H1 (cell line): Measurements from ENCODE around the gene TGFBR1. TPM values are rescaled to one million over a fixed set of nuclear protein-coding genes. Genes with fewer than 3 reads are reported as not detected.

Experiments
- CTCF ChIA-PET: fragments of 300-600 bp; sonication (Branson Sonifier 250); formaldehyde crosslinking; loops from one replicate; lab custom pipeline; 2021; ENCODE audit not compliant: partially characterized antibody; lab: Charles Lee
- POLR2A ChIA-PET: fragments of 300-600 bp; sonication (Branson Sonifier 250); formaldehyde crosslinking; loops from one replicate; lab custom pipeline; 2021; ENCODE audit warnings: inconsistent platforms; ENCODE audit not compliant: partially characterized antibody; lab: Charles Lee
- DNase-seq, 2 experiments: peaks; one replicate each; pipeline versions ENCODE4 v3.0.0 to v3.0.0-alpha.2; 2010 to 2022; ENCODE audit warnings: low spot score in 2 of 2, low read depth in 1 of 2, mixed read lengths in 1 of 2
- FAIRE-seq: peaks from 2 replicates; lab custom pipeline; 2011; peaks lifted over from hg19 to GRCh38; lab: Jason Lieb, UNC
- H2AFZ ChIP-seq: 2 replicates; pipeline ENCODE4 v1.8.1; 2012; ENCODE audit warnings: low read length, inconsistent platforms
- H2AK5ac ChIP-seq: 2 replicates; pipeline ENCODE4 v1.6.1; 2013; ENCODE audit warnings: low read depth, low read length
- H2BK120ac ChIP-seq: replicated peaks from 2 replicates; pipeline ENCODE3; 2013; ENCODE audit warnings: low read depth, low read length, inconsistent platforms
- H2BK12ac ChIP-seq: 2 replicates; pipeline ENCODE4 v1.6.1; 2013; ENCODE audit warnings: low read depth, low read length
- H2BK15ac ChIP-seq: 2 replicates; pipeline ENCODE4 v1.6.1; 2013; ENCODE audit warnings: low read length
- H2BK20ac ChIP-seq: 2 replicates; pipeline ENCODE4 v1.6.1; 2013; ENCODE audit warnings: low read length
- H2BK5ac ChIP-seq: 2 replicates; pipeline ENCODE4 v1.6.1; 2013; ENCODE audit warnings: low read depth, low read length
- H3K14ac ChIP-seq: 2 replicates; pipeline ENCODE4 v1.6.1; 2013; ENCODE audit warnings: inconsistent platforms; ENCODE audit not compliant: insufficient read length
- H3K18ac ChIP-seq: 2 replicates; pipeline ENCODE4 v1.6.1; 2013; ENCODE audit warnings: low read length; ENCODE audit errors: extremely low read depth
- H3K23ac ChIP-seq: 2 replicates; pipeline ENCODE4 v1.6.1; 2013; ENCODE audit warnings: inconsistent platforms; ENCODE audit not compliant: insufficient read length
- H3K23me2 ChIP-seq: 2 replicates; pipeline ENCODE4 v1.6.1; 2013; ENCODE audit warnings: low read depth, low read length
- H3K27ac ChIP-seq: 2 replicates; pipeline ENCODE4 v1.6.1; 2011; ENCODE audit warnings: low read depth, low read length, inconsistent platforms
- H3K27me3 ChIP-seq, 4 experiments: replicated peaks in 1 of 4; 1 replicate in 1 of 4; 2 replicates in 3 of 4; pipeline versions ENCODE4 v1.6.1 to v1.8.1; 2011 to 2013; ENCODE audit warnings: low read length in 3 of 4, mild to moderate bottlenecking in 3 of 4, inconsistent platforms in 2 of 4, mixed read lengths in 2 of 4, moderate library complexity in 1 of 4; ENCODE audit not compliant: control insufficient read depth in 3 of 4, insufficient read depth in 3 of 4; ENCODE audit errors: extremely low read depth in 1 of 4
- H3K36me3 ChIP-seq, 4 experiments: 2 replicates each; pipeline versions ENCODE4 v1.6.1 to v1.8.1; 2011 to 2013; ENCODE audit warnings: mild to moderate bottlenecking in 4 of 4, low read length in 3 of 4, moderate library complexity in 2 of 4, control low read depth in 1 of 4, inconsistent platforms in 1 of 4; ENCODE audit not compliant: insufficient read depth in 4 of 4, control insufficient read depth in 2 of 4
- H3K4ac ChIP-seq: replicated peaks from 2 replicates; pipeline ENCODE3; 2013; ENCODE audit warnings: low read length, low read depth, mixed read lengths, inconsistent platforms; ENCODE audit not compliant: insufficient read length
- H3K4me1 ChIP-seq, 4 experiments: replicated peaks in 1 of 4; 1 replicate in 1 of 4; 2 replicates in 3 of 4; pipeline versions ENCODE4 v1.6.1 to v1.8.1; 2011 to 2013; ENCODE audit warnings: low read length in 3 of 4, inconsistent platforms in 2 of 4, mixed read lengths in 1 of 4; ENCODE audit not compliant: insufficient read depth in 4 of 4, control insufficient read depth in 3 of 4
- H3K4me2 ChIP-seq, 2 experiments: 2 replicates each; pipeline versions ENCODE4 v1.6.1 to v1.8.1; 2011 to 2013; ENCODE audit warnings: low read depth in 2 of 2, low read length in 2 of 2, control low read depth in 1 of 2, inconsistent platforms in 1 of 2, mild to moderate bottlenecking in 1 of 2; ENCODE audit not compliant: insufficient read depth in 1 of 2
- H3K4me3 ChIP-seq, 4 experiments: fragments of 200-600, 300-600 bp in 1 of 4; sonication (generic), shearing (Covaris generic), sonication (Bioruptor Twin) in 1 of 4; 2 replicates each; pipeline versions ENCODE4 v1.5.1 to v1.8.1; 2011 to 2016; ENCODE audit warnings: low read length in 4 of 4, low read depth in 3 of 4, control low read depth in 2 of 4, inconsistent platforms in 2 of 4, mild to moderate bottlenecking in 2 of 4, mixed read lengths in 1 of 4, moderate library complexity in 1 of 4; ENCODE audit not compliant: insufficient read depth in 2 of 4; ENCODE audit errors: extremely low read depth in 1 of 4
- H3K56ac ChIP-seq: replicated peaks from 2 replicates; pipeline ENCODE3; 2013; ENCODE audit warnings: low read depth, mild to moderate bottlenecking, mixed read lengths, low read length, inconsistent platforms; ENCODE audit not compliant: insufficient read length
- H3K79me1 ChIP-seq: 2 replicates; pipeline ENCODE4 v1.6.1; 2013; ENCODE audit warnings: low read depth, low read length, control low read depth
- H3K79me2 ChIP-seq, 2 experiments: 2 replicates each; pipeline versions ENCODE4 v1.6.1 to v1.8.1; 2012 to 2013; ENCODE audit warnings: low read length in 2 of 2, mild to moderate bottlenecking in 2 of 2, inconsistent platforms in 1 of 2; ENCODE audit not compliant: insufficient read depth in 2 of 2, control insufficient read depth in 1 of 2
- H3K9ac ChIP-seq, 4 experiments: replicated peaks in 1 of 4; 1 replicate in 1 of 4; 2 replicates in 3 of 4; pipeline versions ENCODE4 v1.6.1 to v1.8.1; 2011 to 2013; ENCODE audit warnings: low read depth in 3 of 4, low read length in 3 of 4, control low read depth in 2 of 4, mild to moderate bottlenecking in 2 of 4, moderate library complexity in 2 of 4, inconsistent platforms in 1 of 4; ENCODE audit errors: extremely low read depth in 1 of 4
- H3K9me3 ChIP-seq, 2 experiments: 2 replicates each; pipeline versions ENCODE4 v1.6.1 to v1.8.1; 2012 to 2013; ENCODE audit warnings: mild to moderate bottlenecking in 2 of 2, moderate library complexity in 2 of 2, control low read depth in 1 of 2, inconsistent platforms in 1 of 2, low read depth in 1 of 2, low read length in 1 of 2, mixed read lengths in 1 of 2; ENCODE audit not compliant: insufficient read depth in 2 of 2
- H4K20me1 ChIP-seq, 2 experiments: replicated peaks in 1 of 2; 2 replicates each; pipeline versions ENCODE3 to v1.8.1; 2011 to 2013; ENCODE audit warnings: inconsistent platforms in 2 of 2, low read length in 2 of 2, mild to moderate bottlenecking in 1 of 2; ENCODE audit not compliant: insufficient read depth in 2 of 2, control insufficient read depth in 1 of 2
- H4K5ac ChIP-seq: 2 replicates; pipeline ENCODE4 v1.6.1; 2013; ENCODE audit warnings: low read length, low read depth, mixed read lengths, inconsistent platforms; ENCODE audit not compliant: insufficient read length
- H4K8ac ChIP-seq: 2 replicates; pipeline ENCODE4 v1.8.0; 2013; ENCODE audit warnings: mild to moderate bottlenecking, moderate library complexity, low read length, inconsistent platforms; ENCODE audit not compliant: insufficient read depth; ENCODE audit errors: extremely low read depth
- H4K91ac ChIP-seq: replicated peaks from 2 replicates; pipeline ENCODE3; 2013; ENCODE audit warnings: low read length, mixed read lengths, inconsistent platforms; ENCODE audit not compliant: insufficient read length
- PHF8 ChIP-seq: fragments of 200-600 bp; sonication (generic); conservative IDR thresholded peaks from 2 replicates; pipeline ENCODE4 v1.7.1; 2012; ENCODE audit warnings: low read depth, mild to moderate bottlenecking, inconsistent platforms, low read length, moderate library complexity
- RFX5 ChIP-seq: IDR thresholded peaks from 2 replicates; pipeline ENCODE4 v1.6.1; 2011; ENCODE audit warnings: low read depth, low read length, improper control_type of control experiment, borderline replicate concordance
- RNF2 ChIP-seq: fragments of 200-900, 300-1000 bp; sonication (generic); IDR thresholded peaks from 2 replicates; pipeline ENCODE4 v1.7.1; 2016; ENCODE audit warnings: borderline replicate concordance, low read depth, mild to moderate bottlenecking, antibody characterized with exemption, low read length; ENCODE audit not compliant: poor library complexity, severe bottlenecking; ENCODE audit errors: missing control alignments
- SIRT6 ChIP-seq: IDR thresholded peaks from one replicate; pipeline ENCODE4 v1.7.1; 2012; ENCODE audit warnings: low read length, inconsistent platforms
- TAF1 ChIP-seq: IDR thresholded peaks from 2 replicates; pipeline ENCODE4 v1.6.1; 2011; ENCODE audit warnings: mild to moderate bottlenecking, low read depth, low read length
- USF2 ChIP-seq: IDR thresholded peaks from 2 replicates; pipeline ENCODE4 v1.6.1; 2011; ENCODE audit warnings: low read length, improper control_type of control experiment
- WGBS, 2 experiments: shearing (Covaris generic) in 1 of 2; methylation state at CpG; one replicate each; pipeline versions ENCODE4 v1.1.6 to v1.1.7; 2013 to 2015; ENCODE audit warnings: low lambda C conversion rate in 2 of 2, mixed read lengths in 2 of 2, inconsistent platforms in 1 of 2, low coverage in 1 of 2, missing lambda C conversion rate in 1 of 2; ENCODE audit not compliant: insufficient replicate concordance in 2 of 2, insufficient coverage in 1 of 2, insufficient read length in 1 of 2; ENCODE audit errors: extremely low coverage in 1 of 2, missing lambda C conversion rate in 1 of 2; 5-methylcytosine and 5-hydroxymethylcytosine counted together
- polyA plus RNA-seq, 7 experiments: library from polyadenylated mRNA; depleted of rRNA in 3 of 7; stranded (reverse) in 5 of 7; unstranded in 2 of 7; fragments of >200 nt in 5 of 7; fragments of 200-250 nt in 2 of 7; gene quantifications; 1 replicate in 5 of 7; 2 replicates in 1 of 7; 4 replicates in 1 of 7; pipeline versions ENCODE4 v1.2.1 to v1.2.3, GENCODE V29; 2011 to 2013; ENCODE audit warnings: missing spikeins in 2 of 7, mixed read lengths in 2 of 7
- total RNA-seq: library from RNA; stranded (reverse); fragmentation: NEBNext Ultra II Directional; extraction: Animal tissue kit (Norgen Biotek cat#: 25700); gene quantifications from 2 replicates; pipeline ENCODE4 v1.2.1, GENCODE V29; 2021

Gene TGFBR1
- total and polyA plus RNA-seq, 2 of the 8 experiments (the other 6 are each of a cell fraction or from before 2014, with no cell fraction given) = 16.8 to 52.4 TPM

GRCh38 chr9:99177576-99178366 lies 72.9 kb downstream of the TGFBR1 start:
- CTCF ChIA-PET = interaction anchor here (0.9 to 2.6 kb wide), 9 partner anchors 8 to 62 kb away, joined by 3 to 11 read pairs (median 3); no protein-coding TSS in a partner anchor
- no peak overlapping the region for H2BK15ac ChIP-seq
- H2BK120ac ChIP-seq = no peak overlapping the region
- H3K18ac ChIP-seq = no peak overlapping the region
- no peak overlapping the region for H3K4me3 ChIP-seq
- H3K27ac ChIP-seq = no peak overlapping the region
- no peaks in the 10 kb centered on the region for H3K9me3 ChIP-seq
- H3K27me3 ChIP-seq = no peaks in the 10 kb centered on the region
- H4K5ac ChIP-seq = no peak overlapping the region
- H3K23ac ChIP-seq = no peak overlapping the region
- H3K4me2 ChIP-seq = no peak overlapping the region
- H3K79me1 ChIP-seq = no peaks in the 10 kb centered on the region
- no peaks in the 10 kb centered on the region for H3K79me2 ChIP-seq
- H4K91ac ChIP-seq = no peak overlapping the region
- H3K4ac ChIP-seq = no peak overlapping the region
- H3K9ac ChIP-seq = no peak overlapping the region
- FAIRE-seq = no peak
- POLR2A ChIA-PET = interaction anchor here (1.4 kb wide), 1 partner anchor 20 kb away, joined by 3 read pairs; no protein-coding TSS in a partner anchor
- H2BK12ac ChIP-seq = no peak overlapping the region
- no peak overlapping the region for H2AK5ac ChIP-seq
- H2AFZ ChIP-seq = no peak overlapping the region
- H4K8ac ChIP-seq = no peak overlapping the region
- no peaks in the 10 kb centered on the region for H3K23me2 ChIP-seq
- no peak overlapping the region for H2BK20ac ChIP-seq
- H3K14ac ChIP-seq = no peak overlapping the region
- H3K56ac ChIP-seq = no peak overlapping the region
- no peaks in the 10 kb centered on the region for H3K36me3 ChIP-seq
- no peak for TF ChIP-seq RFX5
- no peak for TF ChIP-seq TAF1
- no peak for TF ChIP-seq RNF2
- TF ChIP-seq USF2 = no peak
- no peak for TF ChIP-seq SIRT6
- no peak for TF ChIP-seq PHF8
- 90% methylated on average over 8 of the region's 8 CpGs; no CpG with 5 or more reads in 1 of the 2 experiments for WGBS, 2 experiments
- peaks cover 0 to 5% (median 2%) of the 10 kb centered on the region in 4 experiments; a peak in 2 of 7 replicates for H3K4me1 ChIP-seq
- DNase-seq = no peak
- no peak overlapping the region for H2BK5ac ChIP-seq
- no peaks in the 10 kb centered on the region for H4K20me1 ChIP-seq
